Peyer's patch (tissue), 4 donors: ENCODE data around the gene CLEC2D.

Experiments
- POLR2A ChIP-seq, 2 donors: fragments of 450-650 bp; IDR thresholded peaks; one replicate each; pipeline ENCODE4 v1.5.1; 2017; ENCODE audit warnings: antibody characterized with exemption in 2 of 2, mild to moderate bottlenecking in 2 of 2, moderate library complexity in 2 of 2
- TF ChIP-seq, protein P1 (sequence below), 6 experiments: fragments of 450-650 bp in 4 of 6; fragments of 200-600 bp in 2 of 6; sonication (generic) in 1 of 6; IDR thresholded peaks; one replicate each; pipeline ENCODE4 v1.5.1; 2017 to 2019; ENCODE audit warnings: antibody characterized with exemption in 6 of 6, mild to moderate bottlenecking in 3 of 6, moderate library complexity in 1 of 6

GRCh38 chr12:9662488-9662887, 7.0 kb upstream of the CLEC2D start:
- TF ChIP-seq, protein P1, sequence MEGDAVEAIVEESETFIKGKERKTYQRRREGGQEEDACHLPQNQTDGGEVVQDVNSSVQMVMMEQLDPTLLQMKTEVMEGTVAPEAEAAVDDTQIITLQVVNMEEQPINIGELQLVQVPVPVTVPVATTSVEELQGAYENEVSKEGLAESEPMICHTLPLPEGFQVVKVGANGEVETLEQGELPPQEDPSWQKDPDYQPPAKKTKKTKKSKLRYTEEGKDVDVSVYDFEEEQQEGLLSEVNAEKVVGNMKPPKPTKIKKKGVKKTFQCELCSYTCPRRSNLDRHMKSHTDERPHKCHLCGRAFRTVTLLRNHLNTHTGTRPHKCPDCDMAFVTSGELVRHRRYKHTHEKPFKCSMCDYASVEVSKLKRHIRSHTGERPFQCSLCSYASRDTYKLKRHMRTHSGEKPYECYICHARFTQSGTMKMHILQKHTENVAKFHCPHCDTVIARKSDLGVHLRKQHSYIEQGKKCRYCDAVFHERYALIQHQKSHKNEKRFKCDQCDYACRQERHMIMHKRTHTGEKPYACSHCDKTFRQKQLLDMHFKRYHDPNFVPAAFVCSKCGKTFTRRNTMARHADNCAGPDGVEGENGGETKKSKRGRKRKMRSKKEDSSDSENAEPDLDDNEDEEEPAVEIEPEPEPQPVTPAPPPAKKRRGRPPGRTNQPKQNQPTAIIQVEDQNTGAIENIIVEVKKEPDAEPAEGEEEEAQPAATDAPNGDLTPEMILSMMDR (IDR thresholded peaks at IDR 0.05), result no peak
- TF ChIP-seq POLR2A (IDR thresholded peaks at IDR 0.05), result no peak
